ENCODE data around the gene ADCK2.
"Not testable (repeated sequence)": the region's sequence is repeated elsewhere in the genome, so short reads cannot be mapped to it uniquely, and the experiment has no call there.

ADCK2 gene

GRCh38 chr7:140734096-140734495 lies 61.4 kb downstream of the ADCK2 start:
- DNase-seq (ENCODE audit: low read depth): no peak
- TF ChIP-seq MYC (IDR thresholded peaks at IDR 0.05; ENCODE audit: low read depth, low read length) (no peak), POLR2A (IDR thresholded peaks at IDR 0.05; ENCODE audit: extremely low read depth, insufficient read length) (no peak), MAX (IDR thresholded peaks at IDR 0.05; ENCODE audit: low read depth, low read length) (no peak), CTCF (IDR thresholded peaks at IDR 0.05; ENCODE audit: low read depth, low read length) (no peak)
- H3K4me3 ChIP-seq (ENCODE audit: low read depth, low read length): no peak overlapping the region

GRCh38 chr7:140734729-140735128 lies 62.0 kb downstream of the ADCK2 start:
- no peak for TF ChIP-seq MAX (IDR thresholded peaks at IDR 0.05; ENCODE audit: low read depth, low read length)
- no peak for TF ChIP-seq MYC (IDR thresholded peaks at IDR 0.05; ENCODE audit: low read depth, low read length)
- no peak for TF ChIP-seq CTCF (IDR thresholded peaks at IDR 0.05; ENCODE audit: low read depth, low read length)
- TF ChIP-seq POLR2A (IDR thresholded peaks at IDR 0.05; ENCODE audit: extremely low read depth, insufficient read length): no peak
- no peak overlapping the region for H3K4me3 ChIP-seq (ENCODE audit: low read depth, low read length)
- no peak for DNase-seq (ENCODE audit: low read depth)

- no peak for DNase-seq (ENCODE audit: low read depth)
- TF ChIP-seq CTCF (IDR thresholded peaks at IDR 0.05; ENCODE audit: low read depth, low read length) (no peak), POLR2A (IDR thresholded peaks at IDR 0.05; ENCODE audit: extremely low read depth, insufficient read length) (no peak)
- H3K4me3 ChIP-seq (ENCODE audit: low read depth, low read length): no peak overlapping the region
Measured at GRCh38 chr7:140738280-140738679, 65.5 kb downstream of the ADCK2 start.

- H3K4me3 ChIP-seq (ENCODE audit: low read depth, low read length); DNase-seq (ENCODE audit: low read depth): not testable (repeated sequence)
Measured at GRCh38 chr7:140743255-140743654, 70.5 kb downstream of the ADCK2 start.

GRCh38 chr7:140744005-140744404 lies 71.3 kb downstream of the ADCK2 start:
- no peak overlapping the region for H3K4me3 ChIP-seq (ENCODE audit: low read depth, low read length)
- no peak for DNase-seq (ENCODE audit: low read depth)
- no peak for TF ChIP-seq MYC (IDR thresholded peaks at IDR 0.05; ENCODE audit: low read depth, low read length)
- no peak for TF ChIP-seq POLR2A (IDR thresholded peaks at IDR 0.05; ENCODE audit: extremely low read depth, insufficient read length)
- TF ChIP-seq CTCF (IDR thresholded peaks at IDR 0.05; ENCODE audit: low read depth, low read length): no peak
- no peak for TF ChIP-seq MAX (IDR thresholded peaks at IDR 0.05; ENCODE audit: low read depth, low read length)

All from NB4 (cell line).